Activated CD8-positive, alpha-beta memory T cell treated with anti-CD3 and anti-CD28 coated beads, Interleukin-2, amount 50 U/mL, for 48 hours (primary cell): ENCODE measurements around the gene LMO4.

Experiments
- DNase-seq: peaks from one replicate; pipeline ENCODE4 v3.0.0-alpha.2; 2020

LMO4 gene

DNA sequence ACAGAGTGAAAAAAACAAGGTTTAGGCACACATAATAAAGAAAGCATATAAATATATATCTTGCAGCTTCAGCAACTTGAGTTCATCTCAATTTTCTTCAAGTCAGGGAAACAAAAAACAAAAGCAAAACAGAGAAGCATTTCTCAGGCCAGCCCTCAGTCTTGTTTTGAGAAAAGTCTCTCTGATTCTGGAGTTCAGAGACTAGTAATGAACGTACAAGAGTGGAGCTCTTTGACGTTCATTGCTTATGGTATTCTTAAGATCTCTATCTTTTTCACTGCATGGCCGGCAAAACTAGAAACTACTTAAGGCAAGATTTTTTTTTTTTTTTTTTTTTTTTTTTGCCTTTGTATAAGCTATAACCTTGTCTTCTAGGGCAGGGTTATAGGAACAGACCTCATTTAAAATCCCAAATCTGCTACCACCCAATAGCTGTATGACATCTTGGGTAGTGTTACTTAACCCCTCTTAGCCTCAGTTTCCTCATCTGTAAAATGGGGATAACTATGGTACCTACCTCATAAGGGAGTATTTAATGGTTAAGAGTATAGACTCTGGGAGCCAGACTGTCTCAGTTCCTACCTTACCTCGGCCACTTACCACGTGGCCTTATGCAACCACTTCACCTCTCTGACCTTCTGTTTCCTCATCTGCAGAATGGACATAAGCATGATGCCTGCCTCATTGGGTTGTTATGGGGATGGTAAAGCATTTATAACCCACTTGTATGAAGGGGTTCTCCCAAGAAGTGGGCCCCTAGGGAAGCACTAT is 33.6 kb downstream of the LMO4 start:
- no peak for DNase-seq

DNA sequence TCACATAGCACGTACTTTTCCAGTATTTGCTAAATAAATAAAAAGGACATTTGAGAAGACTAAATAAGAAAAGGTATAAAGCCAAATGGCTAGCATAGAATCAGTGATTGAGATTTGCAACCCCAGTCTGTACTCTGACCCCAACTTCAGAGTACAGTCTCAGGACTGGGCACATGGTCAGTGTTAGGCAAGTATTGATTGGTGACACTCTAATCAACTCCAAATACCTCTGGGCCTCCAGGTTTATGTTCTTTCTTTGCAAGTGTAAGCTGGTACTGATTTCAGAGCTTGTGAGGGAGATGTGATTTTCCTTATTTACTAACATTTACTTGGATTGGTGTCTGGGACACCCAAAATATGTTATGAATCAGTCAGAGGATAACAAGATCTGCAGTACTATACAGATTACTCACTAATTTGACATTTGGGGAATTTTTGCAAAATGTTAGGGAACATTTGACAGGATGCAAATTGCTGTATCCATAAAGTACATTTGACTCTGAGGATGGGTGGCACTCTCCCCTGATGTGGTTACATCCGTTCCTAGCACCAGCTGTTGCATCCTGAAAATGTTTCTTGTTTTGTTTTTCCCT is 34.2 kb downstream of the LMO4 start:
- no peak for DNase-seq

DNA sequence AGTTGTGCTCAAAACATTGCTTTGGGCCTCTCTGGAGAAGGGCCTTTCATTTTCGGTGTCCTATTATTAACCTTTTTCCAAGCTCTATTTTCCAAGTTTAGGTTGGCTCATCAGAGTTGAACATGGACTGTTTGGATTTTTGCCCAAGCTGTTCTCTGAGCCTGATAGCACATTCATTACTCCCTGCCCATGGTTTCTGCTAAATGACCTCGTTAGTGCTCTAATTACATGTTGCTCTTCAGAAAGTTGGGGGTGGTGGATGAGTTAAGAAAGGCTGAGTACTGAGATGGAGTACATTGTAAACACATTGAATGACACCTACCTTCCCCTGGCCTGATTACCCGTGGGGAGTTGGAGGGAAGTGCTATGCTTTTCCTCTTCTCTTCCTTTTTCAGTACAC is 38.9 kb downstream of the LMO4 start:
- DNase-seq: no peak

DNA sequence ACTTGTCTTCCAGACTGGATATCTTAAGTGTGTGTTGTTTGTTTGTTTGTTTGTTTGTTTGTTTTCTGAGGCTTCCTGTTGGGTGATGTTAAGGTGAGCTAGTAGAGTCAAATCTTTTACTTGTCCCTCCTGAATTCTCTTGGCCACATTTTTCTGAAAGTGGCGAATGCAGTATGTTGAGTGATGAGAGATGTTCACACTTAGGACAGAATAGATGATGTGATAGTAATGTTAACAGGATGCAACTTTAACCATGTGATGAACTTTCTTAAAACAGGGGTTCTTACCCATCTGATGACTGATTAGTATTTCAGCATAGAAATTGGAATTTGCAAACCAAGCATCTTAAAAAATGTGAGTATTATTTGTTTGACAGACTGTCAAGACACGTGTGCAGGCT is 40.2 kb downstream of the LMO4 start:
- DNase-seq: no peak

DNA sequence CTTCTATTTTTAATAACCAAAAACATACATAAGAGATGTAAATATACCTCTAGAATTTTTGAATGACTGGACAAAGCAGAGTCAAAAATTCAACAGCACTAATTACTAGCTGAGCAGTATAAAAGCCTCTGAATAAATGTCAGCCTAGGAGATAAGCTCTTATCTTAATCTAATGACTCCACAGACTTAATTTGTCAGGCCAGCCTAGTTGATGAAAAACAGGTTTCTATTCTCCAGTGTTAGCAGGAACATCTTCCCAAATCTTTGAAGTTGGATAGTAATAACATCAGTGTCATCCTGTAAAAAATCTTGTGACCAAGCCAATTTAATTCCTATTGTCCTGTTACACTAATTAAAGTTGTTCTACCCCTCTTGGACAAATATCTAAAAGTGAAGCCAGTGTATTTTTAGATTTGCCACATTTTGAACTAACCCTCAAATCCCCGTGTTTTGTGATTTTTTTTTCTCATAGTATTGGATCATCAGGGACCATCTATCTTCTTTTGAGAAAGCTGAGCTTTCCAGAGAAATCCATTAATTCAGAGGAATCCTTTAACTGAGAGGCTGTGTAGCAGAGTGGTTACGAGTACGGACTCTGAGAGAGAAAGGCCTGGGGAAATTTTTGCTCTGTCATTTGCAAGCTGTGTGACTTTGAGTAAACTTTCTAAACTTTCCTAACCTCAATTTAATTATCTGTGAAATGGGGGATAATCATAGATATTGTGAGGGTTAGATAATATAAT is 41.2 kb downstream of the LMO4 start:
- DNase-seq: no peak

DNA sequence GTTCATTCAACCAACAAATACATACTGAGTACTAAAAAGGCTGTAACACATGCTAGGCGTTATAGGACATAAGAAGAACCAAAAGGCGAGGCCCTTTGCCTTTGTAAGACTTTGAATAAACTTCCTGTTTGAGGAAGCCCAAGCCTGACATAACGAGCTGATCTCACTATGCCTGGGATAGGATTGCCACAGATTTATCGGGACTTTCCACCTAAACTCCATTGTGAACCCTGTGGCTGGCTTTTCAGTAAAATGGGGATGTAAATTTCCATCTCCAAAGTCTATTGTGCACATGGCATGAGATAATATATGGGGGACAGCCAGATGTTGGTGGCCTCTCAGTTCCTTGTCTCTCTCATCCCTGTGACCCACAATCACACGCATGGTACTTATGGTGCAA is 41.9 kb downstream of the LMO4 start:
- DNase-seq: no peak

DNA sequence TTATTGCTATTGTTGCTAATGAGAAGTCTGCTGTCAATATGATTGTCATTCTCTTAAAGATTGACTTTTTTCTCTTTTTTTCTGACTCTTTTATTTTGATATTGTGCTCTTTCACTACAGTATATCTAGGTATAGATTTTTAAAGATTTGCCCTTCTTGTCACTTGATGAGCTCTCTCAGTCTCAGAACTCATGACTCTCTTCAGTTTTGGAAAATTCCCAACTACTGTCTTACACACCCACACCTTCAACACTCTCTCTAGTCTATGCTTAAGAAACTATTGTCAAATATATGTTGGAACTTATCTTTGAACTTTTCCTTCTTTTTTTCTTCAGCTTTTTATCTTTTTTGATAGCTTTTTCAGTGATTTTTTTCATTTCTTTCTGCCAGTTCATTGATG is 50.6 kb downstream of the LMO4 start:
- DNase-seq: no peak

DNA sequence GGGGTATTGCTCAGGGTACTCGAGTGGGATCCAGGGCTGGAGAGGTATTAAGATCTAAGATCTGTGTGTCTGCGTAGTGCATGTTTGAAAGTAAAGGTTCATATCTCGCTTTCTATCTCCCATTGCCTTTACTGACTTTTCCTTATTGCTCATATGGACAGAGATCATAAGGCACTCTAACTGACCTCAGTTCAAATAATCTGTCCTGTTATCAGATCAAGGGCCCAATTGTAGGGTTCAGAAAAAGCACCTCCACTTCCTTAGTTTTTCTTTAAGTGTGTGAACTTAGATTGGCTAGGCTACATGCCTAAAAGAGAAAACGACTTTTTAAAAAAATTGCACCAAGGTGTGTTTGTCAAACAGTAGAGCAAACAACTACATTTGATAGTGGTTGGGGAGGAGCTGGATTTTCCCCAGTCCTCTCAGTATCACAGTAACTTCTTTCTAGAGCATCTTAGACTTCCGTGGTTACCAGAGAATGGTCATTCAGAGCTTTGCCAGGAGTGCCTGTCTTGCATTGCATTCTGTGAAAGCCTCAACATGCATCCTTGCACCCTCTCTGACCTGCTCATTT is 57.6 kb downstream of the LMO4 start:
- no peak for DNase-seq

DNA sequence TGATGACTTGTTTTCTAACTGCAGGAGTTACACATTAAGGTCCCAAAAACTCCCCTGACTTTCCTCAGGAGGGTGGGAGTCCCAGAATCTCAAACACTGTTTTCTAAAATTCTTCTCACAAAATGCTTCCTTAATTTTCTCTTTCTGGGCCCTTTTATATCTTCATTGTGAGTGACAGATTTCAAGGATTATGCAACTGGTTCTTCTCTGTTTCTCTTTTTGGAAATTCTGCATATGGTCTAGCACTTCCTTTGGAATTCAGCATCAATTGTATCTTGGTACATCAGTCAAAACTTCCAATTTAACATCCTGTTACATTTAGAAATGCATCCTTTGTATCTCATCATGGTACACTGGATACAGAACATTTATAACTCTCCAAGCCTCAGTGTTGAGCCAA is 59.7 kb downstream of the LMO4 start:
- no peak for DNase-seq

DNA sequence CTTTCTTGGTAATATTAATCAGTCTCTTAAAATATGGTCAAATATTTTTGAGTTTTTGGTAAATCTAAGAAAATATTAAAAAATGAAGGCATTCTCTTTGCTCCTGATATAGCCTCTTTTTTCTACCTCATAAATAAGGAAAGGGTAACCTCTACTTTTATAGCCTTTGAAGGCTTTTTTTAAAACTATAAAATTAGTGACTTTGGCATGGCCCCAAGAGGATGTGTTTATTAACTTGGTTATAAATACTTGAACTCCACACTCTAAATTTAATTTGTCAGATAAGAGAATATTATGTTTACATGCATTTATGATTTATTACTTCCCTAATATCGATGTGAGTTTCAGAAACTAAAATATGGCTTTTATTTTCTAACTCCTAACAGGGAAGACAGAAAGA is 60.3 kb downstream of the LMO4 start:
- no peak for DNase-seq

DNA sequence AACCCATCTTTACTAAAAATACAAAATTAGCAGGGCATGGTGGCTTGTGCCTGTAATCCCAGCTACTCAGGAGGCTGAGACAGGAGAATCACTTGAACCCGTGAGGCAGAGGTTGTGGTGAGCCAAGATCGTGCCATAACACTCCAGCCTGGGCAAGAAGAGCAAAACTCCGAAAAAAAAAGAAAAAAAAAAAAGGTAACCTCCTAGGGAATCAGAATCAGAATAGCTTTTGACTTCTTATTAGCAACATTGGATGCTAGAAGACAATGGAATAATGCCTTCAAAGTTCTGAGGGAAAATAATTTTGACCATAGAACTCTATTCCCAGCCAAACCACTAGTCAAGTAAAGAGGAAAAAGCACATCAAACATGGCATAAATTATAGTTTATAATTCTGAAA is 60.9 kb downstream of the LMO4 start:
- DNase-seq: no peak

DNA sequence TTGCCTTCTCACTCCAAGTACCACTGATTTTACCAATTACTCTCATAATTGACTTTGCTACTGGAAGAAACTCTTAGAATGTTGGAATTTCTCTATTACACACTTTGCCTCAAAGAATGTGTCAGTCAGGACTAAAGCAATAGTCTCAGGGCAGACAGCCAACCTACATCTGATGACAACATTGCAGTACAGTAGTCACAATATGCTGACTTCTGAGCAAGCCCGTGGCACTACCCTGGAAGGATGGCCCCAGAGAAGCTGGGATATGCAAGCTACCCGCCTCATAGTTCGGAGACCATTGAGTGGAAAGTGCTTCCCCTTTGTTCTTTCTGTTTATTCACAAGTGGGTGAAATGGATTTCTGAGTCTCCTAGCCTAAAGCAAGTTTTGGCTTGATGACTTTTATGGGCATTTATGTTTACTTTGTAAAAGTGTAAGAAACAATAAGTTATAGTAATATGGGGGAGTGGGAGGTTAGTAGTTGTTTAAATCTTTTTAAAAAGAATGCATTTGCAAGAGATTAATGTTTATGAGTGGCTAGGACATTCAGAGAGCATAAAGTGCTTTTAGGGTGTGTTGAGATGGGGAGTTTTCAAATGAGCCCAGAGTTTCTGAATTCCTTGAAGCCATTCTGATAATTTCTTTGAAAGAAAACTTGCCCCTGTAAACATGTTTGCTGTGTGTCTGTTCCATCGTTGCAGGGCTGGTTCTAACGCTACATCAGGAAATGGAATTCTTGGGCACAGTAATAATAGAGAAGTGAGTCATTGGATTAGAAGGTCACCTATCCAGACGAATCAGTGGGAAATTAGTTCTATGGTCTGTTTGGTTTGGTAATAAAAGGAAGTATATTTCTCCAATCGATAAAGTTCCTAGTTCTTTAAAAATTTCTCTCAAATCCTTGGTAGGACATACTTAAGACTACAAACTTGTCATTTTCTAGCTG is 63.8 kb downstream of the LMO4 start:
- no peak for DNase-seq

DNA sequence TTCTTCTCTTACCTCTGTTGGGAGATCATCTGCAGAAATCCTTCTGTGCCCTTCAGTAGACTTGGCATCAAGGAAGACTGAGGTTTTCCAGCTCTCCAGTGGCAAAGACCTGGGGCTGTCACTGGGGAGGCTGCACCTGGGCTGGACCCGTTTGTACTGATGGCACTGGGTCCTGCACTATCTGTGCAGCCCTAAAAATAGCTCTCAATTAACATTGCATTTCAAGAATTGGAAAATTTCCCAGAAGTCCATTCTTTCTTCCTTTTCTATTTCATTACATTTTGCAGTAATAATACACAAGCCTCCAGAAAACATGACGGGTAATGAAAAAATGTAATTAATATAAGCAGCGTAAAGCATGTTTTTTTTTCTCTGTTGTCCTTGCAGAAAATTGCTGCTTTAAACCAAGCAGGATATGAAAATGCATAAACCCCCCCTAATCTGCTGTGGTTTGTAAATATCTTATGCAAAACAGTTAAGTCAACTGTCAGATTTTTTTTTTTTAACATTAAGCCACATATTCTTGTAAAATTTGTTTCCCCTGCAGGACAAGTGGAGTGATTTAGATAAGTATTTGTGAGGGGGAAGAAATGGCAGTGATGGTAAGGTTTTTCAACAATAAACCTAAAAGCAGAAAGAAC is 64.9 kb downstream of the LMO4 start:
- no peak for DNase-seq

DNA sequence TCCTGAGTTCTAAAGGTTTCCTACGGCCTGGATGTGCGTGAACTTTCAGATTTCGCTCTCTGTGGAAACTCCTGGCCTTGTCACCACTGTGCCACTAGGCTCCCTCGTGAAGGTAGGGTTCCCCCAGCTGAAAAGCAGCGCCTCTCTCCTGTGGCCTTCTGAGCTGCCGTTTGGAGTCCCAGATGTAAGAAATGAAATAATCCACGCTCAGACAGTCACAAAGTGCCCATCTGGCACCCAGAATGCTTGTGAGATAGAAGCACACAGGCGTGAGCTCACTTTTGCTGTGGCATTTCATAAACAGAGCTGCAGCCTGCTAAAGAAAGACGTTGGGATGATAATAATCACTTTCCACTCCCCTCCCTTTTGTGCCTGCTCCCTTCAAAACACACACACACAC is 65.8 kb downstream of the LMO4 start:
- DNase-seq: no peak

DNA sequence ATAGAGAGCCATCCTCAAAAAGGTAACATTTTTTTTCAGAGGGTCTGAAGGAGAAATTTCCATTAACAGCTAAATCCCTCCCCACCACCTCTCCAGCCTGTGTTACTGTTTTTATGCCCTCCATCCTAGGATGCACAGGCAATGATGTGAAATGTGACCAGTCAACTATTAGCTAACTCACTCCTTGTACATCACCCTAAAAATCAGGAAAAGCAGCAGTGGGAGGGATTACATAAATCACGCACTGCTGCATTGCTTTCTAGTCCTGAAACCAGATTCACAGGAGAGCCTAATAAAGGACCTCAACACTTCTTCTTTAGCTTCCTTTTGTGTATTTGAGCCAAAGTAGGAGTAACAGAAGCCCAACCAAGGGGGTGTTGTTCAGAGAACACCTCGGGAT is 66.3 kb downstream of the LMO4 start:
- no peak for DNase-seq
